ENCODE measurements around the gene PHACTR4.
A peak's percentile ranks its signal among the peaks of the same experiment; 100 is the strongest.
"Not testable (repeated sequence)": the region's sequence is repeated elsewhere in the genome, so short reads cannot be mapped to it uniquely, and the experiment has no call there.

PHACTR4 gene

DNA sequence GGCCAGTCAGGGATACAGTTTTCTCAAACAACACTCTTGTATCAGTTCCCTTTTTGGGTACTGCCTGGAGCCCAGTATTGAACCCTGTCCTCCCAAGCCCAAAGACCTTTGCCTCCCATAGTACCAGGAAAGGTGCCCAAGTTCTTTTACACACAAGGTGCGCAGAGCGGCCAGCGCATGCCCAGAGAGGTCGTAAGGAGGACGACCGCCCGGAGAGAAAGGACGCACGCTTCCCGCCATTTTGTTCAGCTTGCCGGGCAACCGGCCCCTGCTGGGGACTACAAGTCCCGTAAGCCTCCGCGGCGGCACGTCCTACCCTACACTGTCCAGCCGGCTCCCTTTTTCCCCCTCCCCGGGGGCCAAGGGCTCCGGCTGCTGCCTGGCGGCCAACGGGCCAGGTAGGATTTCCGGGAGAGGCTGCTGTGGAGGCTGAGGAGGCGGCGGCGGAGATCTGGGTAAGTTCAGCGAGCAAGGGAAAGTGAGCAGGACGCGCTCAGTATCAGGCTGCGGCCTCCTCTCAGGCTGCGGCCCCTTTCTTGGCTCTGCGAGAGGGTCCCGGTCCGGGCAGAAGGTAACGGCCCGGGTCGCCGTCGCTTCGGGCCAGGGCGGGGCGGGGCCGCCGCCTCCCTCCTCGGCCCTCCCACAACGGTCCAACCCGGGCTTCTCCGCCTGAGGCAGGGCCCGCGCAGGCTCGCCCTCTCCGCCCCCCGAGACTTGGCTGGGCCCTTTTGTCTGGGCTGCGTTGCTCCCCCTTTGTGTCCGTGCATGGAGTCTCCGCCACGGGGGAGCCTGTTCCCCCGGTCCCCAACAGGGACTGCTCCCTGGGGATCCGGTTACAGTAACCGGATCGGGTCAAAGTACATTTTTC is at the start of gene PHACTR4:
PHACTR4 (plus strand) TSS at position 370 of the 868 bp plus-strand sequence. CDS start 37,708 bp downstream, outside the sequence.
- DNase-seq = peak; percentile 92

DNA sequence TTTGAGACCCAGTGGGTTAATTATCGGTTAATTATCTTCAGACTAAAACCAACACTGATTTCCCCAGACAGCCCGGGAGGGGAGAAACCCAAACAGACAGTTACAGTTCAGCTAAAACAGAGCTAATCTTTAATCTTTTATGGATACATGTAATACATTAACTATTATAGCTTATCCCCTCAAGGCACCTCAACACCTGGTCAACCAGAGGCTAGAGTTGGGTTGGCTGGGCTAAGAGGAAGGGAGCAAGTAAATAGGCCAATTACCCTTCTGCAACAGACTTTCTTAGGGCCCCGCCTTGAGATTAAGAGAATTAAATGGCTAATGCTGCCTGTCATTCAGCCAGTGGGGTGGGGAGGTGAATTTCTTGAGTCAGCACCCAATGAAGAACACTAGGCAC is 47.3 kb upstream of the PHACTR4 start:
- DNase-seq = no peak

DNA sequence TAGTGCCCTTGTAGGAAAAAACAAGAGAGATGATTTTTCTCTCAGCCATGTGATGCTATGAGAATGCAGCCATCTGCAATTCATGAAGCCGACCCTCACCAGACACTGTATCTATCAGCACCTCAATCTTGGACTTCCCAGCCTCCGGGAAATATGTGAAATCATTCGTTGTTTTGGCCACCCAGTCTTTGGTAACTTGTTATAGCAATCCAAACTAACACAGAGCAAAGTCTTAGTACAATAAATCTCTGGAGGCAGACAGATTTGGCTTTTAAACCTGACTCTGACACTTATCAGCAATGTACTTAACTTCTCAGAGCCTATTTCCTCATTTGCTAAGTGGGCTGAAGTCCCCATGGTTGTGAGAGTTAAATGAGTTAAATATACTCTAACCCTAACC is 45.8 kb upstream of the PHACTR4 start:
- DNase-seq = no peak

DNA sequence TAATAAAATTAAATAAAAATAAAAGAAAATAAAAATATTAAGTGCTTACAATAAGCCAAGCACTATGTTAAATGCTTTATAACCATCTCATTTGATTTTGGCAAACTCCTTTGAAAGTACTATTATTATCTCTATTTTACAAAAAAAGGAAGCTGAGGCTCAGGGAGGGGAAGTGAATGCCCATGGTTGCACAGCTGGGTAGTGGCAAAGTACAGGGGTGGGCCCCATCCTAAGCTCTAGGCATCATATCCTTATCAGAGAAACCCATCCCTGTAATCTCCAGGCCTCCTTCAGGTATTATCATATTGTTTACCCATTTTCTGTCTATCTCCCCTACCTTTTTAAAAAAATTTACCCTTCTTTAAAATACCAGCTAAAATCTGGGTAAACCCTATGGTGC is 43.0 kb upstream of the PHACTR4 start:
- DNase-seq = no peak

DNA sequence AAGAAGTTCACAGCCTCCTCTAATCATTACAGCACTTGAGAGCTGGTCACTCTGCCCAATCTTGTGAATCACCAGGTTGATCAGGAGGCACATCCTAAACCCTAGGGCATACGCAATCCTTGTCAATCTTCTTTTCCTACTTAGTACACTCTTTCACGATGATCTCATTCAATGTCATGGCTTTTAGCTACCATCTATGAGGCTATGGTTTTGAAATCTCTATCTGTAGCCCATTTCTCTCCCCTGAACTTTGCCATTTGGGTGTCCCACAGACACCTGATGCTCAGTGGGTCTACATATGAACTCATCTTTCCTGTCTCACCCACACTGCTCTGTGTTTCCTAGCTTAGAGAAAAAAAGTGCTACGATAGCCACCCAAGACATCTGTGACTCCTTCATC is 42.6 kb upstream of the PHACTR4 start:
- no peak for DNase-seq

DNA sequence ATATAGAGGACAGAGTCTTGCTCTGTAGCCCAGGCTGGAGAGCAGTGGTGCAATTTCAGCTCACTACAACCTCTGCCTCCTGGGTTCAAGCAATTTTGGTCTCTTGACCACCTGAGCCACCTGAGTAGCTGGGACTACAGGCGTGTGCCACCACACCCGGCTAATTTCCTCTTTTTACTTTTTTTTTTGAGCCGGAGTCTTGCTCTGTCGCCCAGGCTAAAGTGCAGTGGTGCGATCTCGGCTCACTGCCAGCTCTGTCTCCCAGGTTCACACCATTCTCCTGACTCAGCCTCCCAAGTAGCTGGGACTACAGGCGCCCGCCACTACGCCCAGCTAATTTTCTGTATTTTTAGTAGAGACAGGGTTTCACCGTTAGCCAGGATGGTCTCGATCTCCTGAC is 42.1 kb upstream of the PHACTR4 start:
- DNase-seq = not testable (repeated sequence)

DNA sequence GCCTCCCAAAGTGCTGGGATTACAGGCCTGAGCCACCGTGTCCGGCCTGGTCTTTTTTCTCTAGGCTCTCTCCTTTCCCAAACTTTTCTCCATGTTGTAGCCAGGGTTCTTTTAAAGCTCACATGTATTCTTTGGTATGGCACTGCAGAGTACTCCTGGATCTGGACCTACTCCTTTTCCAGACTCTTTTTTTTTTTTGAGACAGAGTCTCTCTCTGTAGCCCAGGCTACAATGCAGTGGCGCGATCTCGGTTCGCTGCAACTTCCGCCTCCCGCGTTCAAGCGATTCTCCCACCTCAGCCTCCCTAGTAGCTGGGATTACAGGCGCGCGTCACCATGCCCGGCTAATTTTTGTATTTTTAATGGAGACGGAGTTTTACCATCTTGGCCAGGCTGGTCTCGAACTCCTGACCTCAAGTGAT is 41.3 kb upstream of the PHACTR4 start:
- no peak for DNase-seq

DNA sequence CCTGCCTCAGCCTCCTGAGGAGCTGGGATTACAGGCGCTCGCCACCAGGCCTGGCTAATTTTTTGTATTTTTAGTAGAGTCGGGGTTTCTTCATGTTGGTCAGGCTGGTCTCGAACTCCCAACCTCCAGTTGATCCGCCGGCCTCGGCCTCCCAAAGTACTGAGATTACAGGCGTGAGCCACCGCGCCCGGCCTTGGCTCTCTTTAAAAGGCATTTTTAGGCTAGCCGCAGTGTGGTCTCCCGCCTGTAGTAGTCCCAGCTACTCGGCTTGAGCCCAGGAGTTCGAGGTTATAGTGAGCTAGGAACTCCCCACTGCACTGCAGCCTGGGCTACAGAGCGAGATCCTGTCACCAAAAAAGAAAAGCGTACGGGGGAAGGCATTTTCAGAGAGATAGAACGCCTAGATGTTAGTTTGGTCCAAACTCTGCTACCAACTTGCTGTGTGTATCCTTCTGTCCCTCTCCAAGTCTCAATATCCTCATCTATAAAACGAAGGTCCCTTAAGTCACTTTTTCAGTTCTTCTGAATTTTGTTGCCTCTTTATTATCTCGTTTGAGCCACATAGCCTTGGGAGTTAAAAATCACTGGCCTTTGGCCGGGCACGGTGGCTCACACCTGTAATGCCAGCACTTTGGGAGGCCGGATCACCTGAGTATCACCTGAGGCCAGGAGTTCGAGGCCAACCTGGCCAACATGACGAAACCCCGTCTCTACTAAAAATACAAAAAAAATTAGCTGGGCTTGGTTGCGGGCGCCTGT is 40.0 kb upstream of the PHACTR4 start:
- DNase-seq = no peak

DNA sequence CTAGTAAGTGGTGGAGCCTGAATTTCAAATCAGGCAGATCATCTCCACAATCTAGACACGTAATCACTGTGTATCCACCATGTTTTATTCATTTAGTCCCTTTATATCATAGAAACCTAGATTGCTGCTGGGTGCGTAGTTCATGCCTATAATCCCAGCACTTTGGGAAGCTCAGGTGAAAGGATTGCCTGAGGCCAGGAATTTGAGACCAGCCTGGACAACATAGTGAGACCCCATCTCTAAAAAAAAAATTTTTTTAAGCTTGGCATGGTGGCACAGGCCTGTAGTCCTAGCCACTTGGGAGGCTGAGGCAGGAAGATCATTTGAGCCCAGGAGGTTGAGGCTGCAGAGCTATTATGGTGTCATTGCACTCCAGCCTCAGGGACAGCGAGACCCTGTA is 30.6 kb upstream of the PHACTR4 start:
- DNase-seq = no peak

DNA sequence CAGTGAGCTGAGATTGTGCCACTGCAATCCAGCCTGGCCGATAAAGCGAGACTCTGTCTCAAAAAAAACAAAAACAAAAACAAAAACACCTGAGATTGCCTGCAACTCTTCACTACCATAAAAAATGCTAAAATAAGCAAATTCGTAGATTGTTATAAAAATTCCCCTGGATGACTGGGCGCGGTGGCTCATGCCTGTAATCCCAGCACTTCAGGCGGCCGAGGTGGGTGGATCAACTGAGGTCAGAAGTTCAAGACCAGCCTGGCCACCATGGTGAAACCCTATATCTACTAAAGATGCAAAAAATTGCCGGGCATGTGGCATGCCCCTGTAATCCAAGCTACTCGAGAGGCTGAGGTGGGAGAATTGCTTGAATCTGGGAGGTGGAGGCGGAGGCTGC is 30.0 kb upstream of the PHACTR4 start:
- DNase-seq = no peak

DNA sequence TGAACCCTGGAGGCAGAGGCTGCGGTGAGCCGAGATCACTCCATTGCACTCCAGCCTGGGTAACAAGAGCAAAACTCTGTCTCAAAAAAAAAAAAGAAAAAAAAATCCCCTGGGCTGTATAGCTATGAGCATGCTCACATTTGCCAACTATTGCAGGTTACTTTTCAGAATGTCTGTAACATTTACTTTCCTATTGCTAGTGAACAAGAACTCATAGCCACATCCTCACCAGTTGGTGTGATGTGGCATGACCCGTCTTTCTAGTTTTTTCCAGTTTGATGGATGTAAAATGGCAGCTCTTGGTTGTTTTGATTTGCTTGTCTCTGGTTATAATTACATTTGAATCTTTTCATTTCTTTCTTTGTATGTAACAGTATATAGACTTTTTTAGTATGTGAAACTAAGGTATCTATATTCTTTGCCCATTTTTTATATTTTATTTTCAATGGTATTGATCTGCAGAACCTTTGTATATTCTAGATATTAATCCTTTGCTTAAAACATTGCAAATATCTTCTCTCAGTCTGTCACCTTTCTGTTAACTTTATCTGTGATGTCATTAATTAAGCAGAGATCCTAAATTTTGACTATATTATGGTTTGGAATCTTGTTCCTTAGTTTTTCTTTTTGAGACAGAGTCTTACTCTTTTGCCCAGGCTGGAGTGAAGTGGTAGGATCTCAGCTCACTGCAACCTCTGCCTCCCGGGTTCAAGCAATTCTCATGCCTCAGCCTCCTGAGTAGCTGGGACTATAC is 29.1 kb upstream of the PHACTR4 start:
- no peak for DNase-seq

DNA sequence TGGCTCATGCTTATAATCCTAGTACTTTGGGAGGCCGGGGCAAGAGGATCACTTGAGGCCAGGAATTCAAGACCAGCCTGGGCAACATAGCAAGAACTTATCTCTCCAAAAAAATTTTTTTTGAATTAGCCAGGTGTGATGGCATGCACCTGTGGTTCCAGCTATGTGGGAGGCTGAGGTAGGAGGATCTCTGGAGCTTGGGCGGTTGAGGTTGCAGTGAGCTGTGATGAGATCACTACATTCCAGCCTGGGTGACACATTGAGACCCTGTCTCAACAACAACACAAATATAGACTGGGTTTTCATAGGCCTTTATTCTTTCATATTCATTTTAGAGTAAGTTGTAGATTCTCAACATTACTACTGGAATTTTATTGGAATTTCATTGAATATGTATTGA is 27.9 kb upstream of the PHACTR4 start:
- DNase-seq = no peak

DNA sequence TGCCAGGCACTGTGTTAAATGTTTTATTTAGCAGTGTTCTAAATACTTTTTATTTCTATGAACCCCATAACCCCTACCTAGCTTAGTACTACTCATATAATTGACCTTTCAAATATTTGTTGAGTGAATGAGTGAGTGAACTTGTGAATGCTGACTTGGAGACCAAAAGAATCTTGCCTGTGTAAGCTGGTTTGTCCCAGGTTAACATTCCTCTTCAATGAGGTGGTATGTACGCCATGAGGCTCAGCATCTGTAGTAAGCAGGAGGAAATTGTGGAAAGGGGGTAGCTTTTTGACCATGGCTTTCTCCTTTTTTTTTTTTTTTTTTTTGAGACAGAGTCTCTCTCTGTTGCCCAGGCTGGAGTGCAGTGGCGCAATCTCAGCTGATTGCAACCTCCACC is 26.1 kb upstream of the PHACTR4 start:
- no peak for DNase-seq

DNA sequence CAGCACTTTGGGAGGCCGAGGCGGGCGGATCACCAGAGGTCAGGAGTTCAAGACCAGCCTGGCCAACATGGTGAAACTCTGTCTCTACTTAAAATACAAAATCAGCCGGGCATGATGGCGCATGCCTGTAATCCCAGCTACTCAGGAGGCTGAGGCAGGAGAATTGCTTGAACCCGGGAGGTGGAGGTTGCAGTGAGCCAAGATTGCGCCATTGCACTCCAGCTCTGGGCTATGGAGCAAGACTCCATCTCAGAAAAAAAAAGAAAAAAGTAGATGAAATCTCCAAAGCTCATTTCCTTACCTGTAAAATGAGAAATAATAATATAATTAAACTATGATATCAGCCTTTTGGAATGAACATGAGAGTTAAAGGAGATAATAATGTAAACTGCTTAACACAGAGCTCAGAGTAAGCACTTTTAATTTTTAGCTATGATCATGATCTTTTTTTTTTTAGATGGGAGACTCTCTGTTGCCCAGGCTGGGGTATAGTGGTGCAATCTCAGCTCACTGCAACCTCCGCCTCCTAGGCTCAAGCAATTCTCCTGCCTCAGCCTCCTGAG is 16.2 kb upstream of the PHACTR4 start:
- DNase-seq = not testable (repeated sequence)

DNA sequence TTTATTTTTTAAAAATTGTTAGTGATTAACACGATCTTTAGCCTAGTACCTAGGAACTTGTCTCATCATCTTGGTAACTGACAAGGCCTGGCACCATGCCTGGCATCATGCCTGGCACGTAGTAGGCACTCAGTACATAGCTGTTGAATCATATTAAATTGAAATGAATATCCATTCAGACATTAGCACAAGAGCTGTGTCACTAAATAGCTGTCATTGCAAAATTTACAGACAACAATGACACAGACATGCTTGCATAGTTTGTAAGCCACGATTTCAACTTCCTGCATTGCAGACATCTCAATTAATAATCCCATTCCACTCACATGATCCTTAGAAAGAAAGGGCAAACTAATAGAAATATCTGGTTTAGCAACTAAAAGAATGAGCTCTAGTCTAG is 15.4 kb upstream of the PHACTR4 start:
- no peak for DNase-seq

DNA sequence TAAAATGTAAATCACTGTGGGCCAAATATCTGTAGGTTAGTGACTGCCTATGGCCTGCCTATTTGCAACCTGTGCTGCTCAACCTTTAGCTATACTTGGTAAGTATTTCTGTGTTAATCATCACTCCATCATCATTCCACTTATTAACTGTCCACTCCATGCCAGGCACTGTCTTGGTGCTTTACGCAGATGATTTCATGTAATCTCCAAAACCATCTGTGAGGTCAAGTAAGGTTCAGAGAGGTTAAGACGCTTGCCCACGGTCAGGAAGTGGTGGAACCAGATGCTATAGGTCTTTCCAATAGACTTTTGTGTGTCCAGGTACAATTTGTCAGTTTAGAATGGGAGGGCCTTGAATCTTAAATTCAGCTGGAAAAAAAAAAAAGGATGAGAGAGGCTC is 10.8 kb upstream of the PHACTR4 start:
- no peak for DNase-seq

DNA sequence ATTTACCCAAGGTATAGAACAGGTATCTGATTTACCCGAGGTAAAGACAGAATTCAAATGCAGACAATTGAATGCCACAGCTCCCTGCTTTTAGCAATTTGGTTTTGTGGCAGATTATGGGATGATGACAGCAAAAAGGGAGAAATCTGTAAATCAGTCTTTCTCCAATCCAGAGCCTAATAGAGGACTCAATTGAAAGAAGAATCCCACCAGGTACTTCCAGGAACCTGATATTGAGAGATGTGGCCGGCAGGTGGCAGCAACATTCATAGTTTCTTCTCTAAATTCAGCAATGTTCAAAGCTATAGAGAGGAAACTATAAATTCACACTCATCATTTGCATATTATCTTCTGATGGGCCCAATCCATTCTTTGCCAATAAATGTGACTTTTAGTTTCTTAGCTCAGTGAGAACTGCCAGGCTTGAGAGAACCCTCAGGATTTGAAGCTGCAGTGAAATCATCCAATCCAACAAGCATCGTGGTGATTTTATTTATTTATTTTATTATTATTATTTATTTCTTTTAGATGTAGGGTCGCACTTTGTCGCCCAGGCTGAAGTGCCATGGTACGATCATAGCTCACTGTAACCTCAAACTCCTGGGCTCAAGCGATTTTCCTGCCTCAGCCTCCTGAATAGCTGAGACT is 9.8 kb upstream of the PHACTR4 start:
- DNase-seq = peak; percentile 81

DNA sequence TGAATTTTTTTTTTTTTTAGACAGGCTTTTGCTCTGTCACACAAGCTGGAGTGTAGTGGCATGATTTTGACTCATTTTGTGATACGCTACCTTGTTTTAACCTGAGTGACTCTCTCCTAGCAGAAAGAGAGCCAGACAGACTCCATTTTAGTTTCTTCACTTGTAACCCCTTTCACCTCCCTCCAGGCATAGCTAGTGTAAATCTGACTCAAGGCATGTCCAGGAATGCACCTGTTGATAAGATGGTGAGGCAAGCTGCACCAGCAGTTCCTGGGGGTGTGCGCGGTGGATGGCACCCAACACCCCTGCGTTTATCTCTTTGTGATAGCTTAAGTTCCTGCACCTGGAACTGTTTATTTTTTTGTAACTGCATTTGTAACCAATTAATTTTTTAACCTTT is 4.7 kb upstream of the PHACTR4 start:
- DNase-seq = no peak

DNA sequence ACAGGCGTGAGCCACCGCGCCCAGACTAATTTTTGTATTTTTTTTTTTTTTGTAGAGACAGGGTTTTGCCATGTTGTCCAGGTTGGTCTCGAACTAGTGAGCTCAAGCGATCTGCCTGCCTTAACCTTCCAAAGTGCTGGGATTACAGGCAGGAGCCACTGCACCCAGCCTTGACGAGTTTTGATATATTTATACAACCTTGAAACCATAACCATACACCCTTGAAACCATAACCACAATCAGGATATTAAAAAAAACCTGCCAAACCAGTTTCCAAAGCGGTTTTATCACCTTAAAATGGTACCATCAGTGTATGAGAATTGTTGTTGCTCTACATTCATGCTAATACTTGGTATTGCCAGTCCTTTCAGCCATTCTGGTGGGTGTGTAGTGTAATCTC is 3.7 kb upstream of the PHACTR4 start:
- DNase-seq = no peak

DNA sequence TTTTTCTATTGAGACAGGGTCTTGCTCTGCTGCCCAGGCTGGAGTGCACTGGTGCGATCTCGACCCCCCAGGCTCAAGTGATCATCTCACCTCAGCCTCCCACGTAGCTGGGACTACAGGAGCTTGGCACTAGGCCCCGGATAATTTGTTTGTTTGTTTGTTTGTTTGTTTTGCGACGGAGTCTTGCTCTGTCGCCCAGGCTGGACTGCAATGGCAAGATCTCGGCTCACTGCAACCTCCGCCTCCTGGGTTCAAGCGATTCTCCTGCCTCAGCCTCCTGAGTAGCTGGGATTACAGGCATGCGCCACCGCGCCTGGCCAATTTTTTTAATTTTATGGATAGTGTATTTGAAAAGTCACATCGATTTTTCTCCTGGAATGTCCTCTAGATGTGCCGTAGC is 932 bp upstream of the PHACTR4 start:
- not testable (repeated sequence) for DNase-seq

DNA sequence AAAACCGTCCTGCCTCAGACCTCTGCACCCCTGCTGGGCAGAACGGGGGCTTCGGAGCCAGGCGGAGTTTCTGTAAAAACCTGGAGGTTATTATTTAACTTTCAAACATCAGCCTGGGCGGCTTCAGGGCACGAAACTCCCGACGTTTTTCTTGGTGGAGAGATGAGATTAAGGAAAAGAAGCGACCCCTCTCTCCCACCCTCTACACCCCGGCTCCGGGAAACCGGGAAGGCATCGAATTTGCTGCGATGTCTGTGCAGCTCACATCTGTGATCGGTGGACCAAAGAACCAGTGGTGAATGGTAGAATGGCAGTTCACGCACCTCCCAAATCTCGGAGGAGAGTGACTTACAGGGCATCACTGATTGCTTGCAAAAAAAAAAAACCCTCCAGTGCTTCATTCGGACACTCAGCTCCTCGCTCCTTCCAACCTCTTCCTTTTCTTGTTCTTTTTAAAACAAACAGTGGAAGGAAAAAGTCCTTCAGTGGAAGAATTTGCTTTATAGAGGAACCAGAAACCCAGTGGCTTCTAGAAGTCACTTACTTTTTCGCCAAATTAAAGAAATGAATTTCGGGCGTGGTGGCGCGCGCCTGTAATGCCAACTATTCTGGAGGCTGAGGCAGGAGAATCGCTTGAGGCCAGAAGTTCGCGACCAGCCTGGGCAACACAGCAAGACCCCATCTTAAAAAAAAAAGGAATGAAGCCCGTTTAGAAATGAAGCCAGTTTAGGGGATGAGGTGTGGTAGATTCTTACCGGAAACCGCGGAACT is 884 bp downstream of the PHACTR4 start:
- DNase-seq = no peak

DNA sequence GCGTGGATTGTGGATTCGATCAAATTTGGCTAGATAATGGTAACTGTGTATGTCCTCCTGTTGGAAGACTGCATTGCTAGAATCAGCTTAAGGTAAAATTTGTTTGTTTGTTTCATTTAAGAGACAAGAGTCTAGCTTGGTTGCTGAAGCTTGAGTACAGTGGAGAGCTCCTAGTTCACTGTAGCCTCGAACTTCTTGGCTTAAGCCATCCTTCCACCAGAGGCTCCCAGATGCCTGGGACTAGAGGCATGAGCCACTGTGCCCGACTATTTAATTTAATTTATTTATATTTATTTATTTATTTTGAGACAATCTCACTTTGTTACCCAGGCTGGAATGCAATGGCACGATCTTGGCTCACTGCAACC is 1.5 kb downstream of the PHACTR4 start:
- no peak for DNase-seq
